Measurements from ENCODE around the gene GHDC.

Gene GHDC

GRCh38 chr17:42171831-42172230, 22.5 kb downstream of the GHDC start:
- Histone ChIP-seq H3K27me3 (ENCODE audit: insufficient read depth, low read length) (no peaks in the 10 kb centered on the region), H3K36me3 (ENCODE audit: insufficient read depth, low read length) (no peaks in the 10 kb centered on the region), H3K4me1 (ENCODE audit: insufficient read depth, low read length) (no peaks in the 10 kb centered on the region), H2AFZ (ENCODE audit: low read depth, low read length) (no peak overlapping the region), H3K4me3 (ENCODE audit: low read length) (no peak overlapping the region), H3K9me3 (ENCODE audit: low read length) (no peaks in the 10 kb centered on the region)

GRCh38 chr17:42169351-42169750, 24.9 kb downstream of the GHDC start:
- Histone ChIP-seq H3K9me3 (ENCODE audit: low read length) (no peaks in the 10 kb centered on the region), H3K4me1 (ENCODE audit: insufficient read depth, low read length) (no peaks in the 10 kb centered on the region), H3K4me3 (ENCODE audit: low read length) (no peak overlapping the region), H3K27me3 (ENCODE audit: insufficient read depth, low read length) (no peaks in the 10 kb centered on the region), H3K36me3 (ENCODE audit: insufficient read depth, low read length) (no peaks in the 10 kb centered on the region), H2AFZ (ENCODE audit: low read depth, low read length) (no peak overlapping the region)

- H3K4me3 ChIP-seq (ENCODE audit: low read length): no peak overlapping the region
- no peaks in the 10 kb centered on the region for H3K4me1 ChIP-seq (ENCODE audit: insufficient read depth, low read length)
- no peaks in the 10 kb centered on the region for H3K9me3 ChIP-seq (ENCODE audit: low read length)
- no peaks in the 10 kb centered on the region for H3K36me3 ChIP-seq (ENCODE audit: insufficient read depth, low read length)
- no peak overlapping the region for H2AFZ ChIP-seq (ENCODE audit: low read depth, low read length)
- no peaks in the 10 kb centered on the region for H3K27me3 ChIP-seq (ENCODE audit: insufficient read depth, low read length)
Measured at GRCh38 chr17:42167807-42168206, 26.5 kb downstream of the GHDC start.

- Histone ChIP-seq H3K4me1 (ENCODE audit: insufficient read depth, low read length) (no peaks in the 10 kb centered on the region), H3K9me3 (ENCODE audit: low read length) (no peaks in the 10 kb centered on the region), H3K27me3 (ENCODE audit: insufficient read depth, low read length) (no peaks in the 10 kb centered on the region), H2AFZ (ENCODE audit: low read depth, low read length) (no peak overlapping the region), H3K4me3 (ENCODE audit: low read length) (no peak overlapping the region), H3K36me3 (ENCODE audit: insufficient read depth, low read length) (no peaks in the 10 kb centered on the region)
Measured at GRCh38 chr17:42166196-42166763, 28.0 kb downstream of the GHDC start.

- Histone ChIP-seq H2AFZ (ENCODE audit: low read depth, low read length) (no peak overlapping the region), H3K27me3 (ENCODE audit: insufficient read depth, low read length) (no peaks in the 10 kb centered on the region), H3K4me3 (ENCODE audit: low read length) (no peak overlapping the region), H3K4me1 (ENCODE audit: insufficient read depth, low read length) (no peaks in the 10 kb centered on the region), H3K9me3 (ENCODE audit: low read length) (no peaks in the 10 kb centered on the region), H3K36me3 (ENCODE audit: insufficient read depth, low read length) (no peaks in the 10 kb centered on the region)
Measured at GRCh38 chr17:42165751-42166150, 28.5 kb downstream of the GHDC start.

- Histone ChIP-seq H3K36me3 (ENCODE audit: insufficient read depth, low read length) (no peaks in the 10 kb centered on the region), H2AFZ (ENCODE audit: low read depth, low read length) (no peak overlapping the region), H3K9me3 (ENCODE audit: low read length) (no peaks in the 10 kb centered on the region), H3K27me3 (ENCODE audit: insufficient read depth, low read length) (no peaks in the 10 kb centered on the region), H3K4me1 (ENCODE audit: insufficient read depth, low read length) (peaks cover 11% of the 10 kb centered on the region), H3K4me3 (ENCODE audit: low read length) (no peak overlapping the region)
Measured at GRCh38 chr17:42163696-42164407, 30.4 kb downstream of the GHDC start.

GRCh38 chr17:42163113-42163512, 31.2 kb downstream of the GHDC start:
- no peak overlapping the region for H2AFZ ChIP-seq (ENCODE audit: low read depth, low read length)
- H3K4me3 ChIP-seq (ENCODE audit: low read length): no peak overlapping the region
- H3K4me1 ChIP-seq (ENCODE audit: insufficient read depth, low read length): peaks cover 11% of the 10 kb centered on the region
- H3K9me3 ChIP-seq (ENCODE audit: low read length): no peaks in the 10 kb centered on the region
- no peaks in the 10 kb centered on the region for H3K27me3 ChIP-seq (ENCODE audit: insufficient read depth, low read length)
- H3K36me3 ChIP-seq (ENCODE audit: insufficient read depth, low read length): no peaks in the 10 kb centered on the region

- no peaks in the 10 kb centered on the region for H3K9me3 ChIP-seq (ENCODE audit: low read length)
- no peaks in the 10 kb centered on the region for H3K27me3 ChIP-seq (ENCODE audit: insufficient read depth, low read length)
- peaks cover 11% of the 10 kb centered on the region for H3K4me1 ChIP-seq (ENCODE audit: insufficient read depth, low read length)
- peak overlapping the region; percentile 20 for H2AFZ ChIP-seq (ENCODE audit: low read depth, low read length)
- no peak overlapping the region for H3K4me3 ChIP-seq (ENCODE audit: low read length)
- no peaks in the 10 kb centered on the region for H3K36me3 ChIP-seq (ENCODE audit: insufficient read depth, low read length)
Measured at GRCh38 chr17:42160531-42160910, 33.8 kb downstream of the GHDC start.

- Histone ChIP-seq H3K9me3 (ENCODE audit: low read length) (no peaks in the 10 kb centered on the region), H3K4me1 (ENCODE audit: insufficient read depth, low read length) (peaks cover 11% of the 10 kb centered on the region), H3K36me3 (ENCODE audit: insufficient read depth, low read length) (no peaks in the 10 kb centered on the region), H3K27me3 (ENCODE audit: insufficient read depth, low read length) (no peaks in the 10 kb centered on the region), H2AFZ (ENCODE audit: low read depth, low read length) (peak overlapping the region; percentile 20), H3K4me3 (ENCODE audit: low read length) (no peak overlapping the region)
Measured at GRCh38 chr17:42159796-42160530, 34.3 kb downstream of the GHDC start.

- H3K4me1 ChIP-seq (ENCODE audit: insufficient read depth, low read length): peaks cover 39% of the 10 kb centered on the region
- H3K4me3 ChIP-seq (ENCODE audit: low read length): no peak overlapping the region
- no peaks in the 10 kb centered on the region for H3K9me3 ChIP-seq (ENCODE audit: low read length)
- H3K36me3 ChIP-seq (ENCODE audit: insufficient read depth, low read length): peaks cover 4% of the 10 kb centered on the region
- no peaks in the 10 kb centered on the region for H3K27me3 ChIP-seq (ENCODE audit: insufficient read depth, low read length)
- H2AFZ ChIP-seq (ENCODE audit: low read depth, low read length): no peak overlapping the region
Measured at GRCh38 chr17:42155614-42156045, 38.7 kb downstream of the GHDC start.

GRCh38 chr17:42153919-42154742, 40.2 kb downstream of the GHDC start:
- Histone ChIP-seq H3K4me1 (ENCODE audit: insufficient read depth, low read length) (peaks cover 28% of the 10 kb centered on the region), H3K4me3 (ENCODE audit: low read length) (peak overlapping the region; percentile 87), H3K36me3 (ENCODE audit: insufficient read depth, low read length) (peaks cover 4% of the 10 kb centered on the region), H2AFZ (ENCODE audit: low read depth, low read length) (no peak overlapping the region), H3K27me3 (ENCODE audit: insufficient read depth, low read length) (no peaks in the 10 kb centered on the region), H3K9me3 (ENCODE audit: low read length) (no peaks in the 10 kb centered on the region)

GRCh38 chr17:42146911-42147607, 47.2 kb downstream of the GHDC start:
- no peaks in the 10 kb centered on the region for H3K27me3 ChIP-seq (ENCODE audit: insufficient read depth, low read length)
- peaks cover 21% of the 10 kb centered on the region for H3K36me3 ChIP-seq (ENCODE audit: insufficient read depth, low read length)
- H3K4me1 ChIP-seq (ENCODE audit: insufficient read depth, low read length): peaks cover 16% of the 10 kb centered on the region
- H2AFZ ChIP-seq (ENCODE audit: low read depth, low read length): no peak overlapping the region
- no peak overlapping the region for H3K4me3 ChIP-seq (ENCODE audit: low read length)
- no peaks in the 10 kb centered on the region for H3K9me3 ChIP-seq (ENCODE audit: low read length)

Data from neuron (in vitro differentiated cells).